ENCODE results near the gene GOLGA5. TPM values are rescaled to one million over a fixed set of nuclear protein-coding genes. Genes with fewer than 3 reads are reported as not detected.

The GOLGA5 gene
- total RNA-seq, 1 donor from 2014 or later, result 28.2 TPM

- Mint-ChIP-seq H3K27ac (ENCODE audit: unreplicated experiment) (no peak overlapping the region), H3K9me3 (ENCODE audit: unreplicated experiment) (no peaks in the 10 kb centered on the region), H3K4me3 (ENCODE audit: unreplicated experiment) (no peak overlapping the region), H3K27me3 (ENCODE audit: unreplicated experiment) (no peaks in the 10 kb centered on the region), H3K36me3 (ENCODE audit: unreplicated experiment) (peaks cover 5% of the 10 kb centered on the region), H3K4me1 (ENCODE audit: low read depth, unreplicated experiment) (peaks cover 6% of the 10 kb centered on the region)
- no peak for DNase-seq
- TF ChIP-seq CTCF (IDR thresholded peaks at IDR 0.05; ENCODE audit: partially characterized antibody, unreplicated experiment), result no peak
These were observed 5.9 kb downstream of the GOLGA5 start for GRCh38 chr14:92800012-92800411.

- peaks cover 5% of the 10 kb centered on the region for H3K4me1 Mint-ChIP-seq (ENCODE audit: low read depth, unreplicated experiment)
- TF ChIP-seq CTCF (IDR thresholded peaks at IDR 0.05; ENCODE audit: partially characterized antibody, unreplicated experiment), result no peak
- H3K4me3 Mint-ChIP-seq (ENCODE audit: unreplicated experiment), result no peak overlapping the region
- H3K36me3 Mint-ChIP-seq (ENCODE audit: unreplicated experiment), result peaks cover 5% of the 10 kb centered on the region
- no peaks in the 10 kb centered on the region for H3K9me3 Mint-ChIP-seq (ENCODE audit: unreplicated experiment)
- no peak overlapping the region for H3K27ac Mint-ChIP-seq (ENCODE audit: unreplicated experiment)
- DNase-seq, result no peak
- H3K27me3 Mint-ChIP-seq (ENCODE audit: unreplicated experiment), result no peaks in the 10 kb centered on the region
These were observed 6.4 kb downstream of the GOLGA5 start for GRCh38 chr14:92800525-92800924.

GRCh38 chr14:92801917-92802316, 7.8 kb downstream of the GOLGA5 start:
- Mint-ChIP-seq H3K27ac (ENCODE audit: unreplicated experiment) (no peak overlapping the region), H3K9me3 (ENCODE audit: unreplicated experiment) (no peaks in the 10 kb centered on the region), H3K27me3 (ENCODE audit: unreplicated experiment) (no peaks in the 10 kb centered on the region), H3K36me3 (ENCODE audit: unreplicated experiment) (peaks cover 5% of the 10 kb centered on the region), H3K4me3 (ENCODE audit: unreplicated experiment) (no peak overlapping the region), H3K4me1 (ENCODE audit: low read depth, unreplicated experiment) (peaks cover 5% of the 10 kb centered on the region)
- TF ChIP-seq CTCF (IDR thresholded peaks at IDR 0.05; ENCODE audit: partially characterized antibody, unreplicated experiment), result no peak
- DNase-seq, result no peak

- TF ChIP-seq CTCF (IDR thresholded peaks at IDR 0.05; ENCODE audit: partially characterized antibody, unreplicated experiment), result no peak
- no peak for DNase-seq
- Mint-ChIP-seq H3K4me3 (ENCODE audit: unreplicated experiment) (no peak overlapping the region), H3K9me3 (ENCODE audit: unreplicated experiment) (no peaks in the 10 kb centered on the region), H3K4me1 (ENCODE audit: low read depth, unreplicated experiment) (peaks cover 5% of the 10 kb centered on the region), H3K27ac (ENCODE audit: unreplicated experiment) (no peak overlapping the region), H3K36me3 (ENCODE audit: unreplicated experiment) (peaks cover 5% of the 10 kb centered on the region), H3K27me3 (ENCODE audit: unreplicated experiment) (no peaks in the 10 kb centered on the region)
These were observed 8.6 kb downstream of the GOLGA5 start for GRCh38 chr14:92802678-92803077.

GRCh38 chr14:92813201-92813600, 19.1 kb downstream of the GOLGA5 start:
- no peak overlapping the region for H3K4me3 Mint-ChIP-seq (ENCODE audit: unreplicated experiment)
- H3K4me1 Mint-ChIP-seq (ENCODE audit: low read depth, unreplicated experiment), result no peaks in the 10 kb centered on the region
- no peak for TF ChIP-seq CTCF (IDR thresholded peaks at IDR 0.05; ENCODE audit: partially characterized antibody, unreplicated experiment)
- no peak for DNase-seq
- no peak overlapping the region for H3K27ac Mint-ChIP-seq (ENCODE audit: unreplicated experiment)
- H3K36me3 Mint-ChIP-seq (ENCODE audit: unreplicated experiment), result no peaks in the 10 kb centered on the region
- no peaks in the 10 kb centered on the region for H3K9me3 Mint-ChIP-seq (ENCODE audit: unreplicated experiment)
- H3K27me3 Mint-ChIP-seq (ENCODE audit: unreplicated experiment), result no peaks in the 10 kb centered on the region

Data from glutamatergic neuron (in vitro differentiated cells).